GM13977 (cell line): ENCODE measurements around the gene CECR2.

Experiments
- DNase-seq: peaks from one replicate; pipeline ENCODE4 v3.0.0; 2012; ENCODE audit warnings: low spot score
- CTCF ChIP-seq: IDR thresholded peaks from 2 replicates; pipeline ENCODE4 v1.5.1; 2012; ENCODE audit warnings: mild to moderate bottlenecking, control low read depth; ENCODE audit not compliant: insufficient read depth; ENCODE audit errors: extremely low read depth, missing control alignments
- in situ Hi-C: fragments of 300-500 bp; cut with MboI; formaldehyde crosslinking; loops from one replicate; pipeline ENCODE4 v1.12.0; 2022; ENCODE audit warnings: low sequenced_read_pairs, low pct_unique_long_range_greater_than_20kb, mixed read lengths, inconsistent platforms; ENCODE audit not compliant: unreplicated experiment

Gene CECR2

GRCh38 chr22:17369439-17370025 lies at the start of gene CECR2:
Gene CECR2, plus strand, starts transcription at chr22:17369460. Its CDS starts 324 bp downstream, at chr22:17369784.
- TF ChIP-seq CTCF = no peak
- DNase-seq = peak; percentile 69
- in situ Hi-C loops = no loop called here

GRCh38 chr22:17319546-17319945 lies 49.7 kb upstream of the CECR2 start:
- in situ Hi-C loops = no loop called here
- no peak for DNase-seq
- no peak for TF ChIP-seq CTCF

GRCh38 chr22:17322511-17322910 lies 46.7 kb upstream of the CECR2 start:
- TF ChIP-seq CTCF = no peak
- in situ Hi-C loops = no loop called here
- no peak for DNase-seq

- in situ Hi-C loops = no loop called here
- DNase-seq = no peak
- no peak for TF ChIP-seq CTCF
Observed at GRCh38 chr22:17331690-17332089, 37.6 kb upstream of the CECR2 start.

GRCh38 chr22:17332109-17332800 lies 37.0 kb upstream of the CECR2 start:
- no peak for DNase-seq
- in situ Hi-C loops = no loop called here

GRCh38 chr22:17334059-17334458 lies 35.2 kb upstream of the CECR2 start:
- in situ Hi-C loops = no loop called here
- TF ChIP-seq CTCF = no peak
- DNase-seq = peak; percentile 2

More at GRCh38 chr22:17332109-17332800, 37.0 kb upstream of the CECR2 start:
- TF ChIP-seq CTCF = no peak
